ENCODE data around the gene LIMK1.

The LIMK1 gene

GRCh38 chr7:74056096-74056915, 27.3 kb upstream of the LIMK1 start:
- DNase-seq: no peak

GRCh38 chr7:74057216-74057925, 26.2 kb upstream of the LIMK1 start:
- DNase-seq: no peak

DNA sequence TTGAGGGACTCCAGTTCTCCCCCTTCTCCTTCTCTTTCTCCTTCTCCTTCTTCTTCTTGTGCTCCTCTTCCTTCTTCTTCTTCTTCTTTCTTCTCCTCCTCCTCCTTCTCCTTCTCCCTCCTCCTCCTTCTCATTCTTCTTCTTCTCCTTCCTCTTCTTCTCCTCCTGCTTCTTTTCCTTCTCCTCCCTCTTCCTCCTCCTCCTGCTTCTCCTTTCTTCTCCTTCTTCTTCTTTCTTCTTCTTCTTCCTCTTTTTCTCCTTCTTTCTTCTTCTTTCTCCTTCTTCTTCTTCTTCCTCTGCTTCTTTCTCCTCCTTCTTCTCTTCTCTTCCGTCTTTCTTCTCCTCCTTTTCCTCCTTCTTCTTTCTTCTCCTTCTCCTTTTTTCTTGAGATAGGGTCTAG, 25.6 kb upstream of the LIMK1 start:
- no peak for DNase-seq

- DNase-seq: no peak
Observed at GRCh38 chr7:74058486-74058885, 25.1 kb upstream of the LIMK1 start.

GRCh38 chr7:74059037-74059436, 24.6 kb upstream of the LIMK1 start:
- DNase-seq: no peak

DNA sequence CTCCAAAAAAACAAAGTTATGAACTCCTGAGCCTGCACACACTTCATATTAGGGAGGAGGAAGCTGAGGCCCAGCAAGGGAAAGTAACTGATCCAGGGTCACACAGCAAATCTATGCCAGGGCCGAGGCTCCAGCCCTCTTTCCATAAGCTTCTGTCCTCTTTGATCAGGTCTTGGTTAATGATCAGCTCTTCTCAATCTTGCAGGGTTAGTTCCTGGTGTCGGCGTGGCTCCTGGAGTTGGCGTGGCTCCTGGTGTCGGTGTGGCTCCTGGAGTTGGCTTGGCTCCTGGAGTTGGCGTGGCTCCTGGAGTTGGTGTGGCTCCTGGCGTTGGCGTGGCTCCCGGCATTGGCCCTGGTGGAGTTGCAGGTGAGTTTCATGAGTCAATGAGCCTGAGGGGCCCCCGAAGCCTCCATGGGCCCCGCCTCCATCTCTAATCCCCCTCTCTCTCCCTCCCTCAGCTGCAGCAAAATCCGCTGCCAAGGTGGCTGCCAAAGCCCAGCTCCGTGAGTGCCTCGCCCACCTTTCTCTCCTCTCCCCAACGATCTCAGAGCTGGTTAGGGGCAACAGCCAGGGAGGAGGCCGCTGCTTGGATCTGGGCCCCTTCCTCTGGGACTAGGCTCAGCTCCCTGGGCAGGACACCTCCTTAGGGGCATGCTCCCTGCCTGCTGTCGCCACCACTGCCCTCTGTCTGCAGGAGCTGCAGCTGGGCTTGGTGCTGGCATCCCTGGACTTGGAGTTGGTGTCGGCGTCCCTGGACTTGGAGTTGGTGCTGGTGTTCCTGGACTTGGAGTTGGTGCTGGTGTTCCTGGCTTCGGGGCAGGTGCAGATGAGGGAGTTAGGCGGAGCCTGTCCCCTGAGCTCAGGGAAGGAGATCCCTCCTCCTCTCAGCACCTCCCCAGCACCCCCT, 23.7 kb upstream of the LIMK1 start:
- DNase-seq: no peak

- peak; percentile 35 for DNase-seq
Observed at GRCh38 chr7:74061840-74062539, 21.6 kb upstream of the LIMK1 start.

DNA sequence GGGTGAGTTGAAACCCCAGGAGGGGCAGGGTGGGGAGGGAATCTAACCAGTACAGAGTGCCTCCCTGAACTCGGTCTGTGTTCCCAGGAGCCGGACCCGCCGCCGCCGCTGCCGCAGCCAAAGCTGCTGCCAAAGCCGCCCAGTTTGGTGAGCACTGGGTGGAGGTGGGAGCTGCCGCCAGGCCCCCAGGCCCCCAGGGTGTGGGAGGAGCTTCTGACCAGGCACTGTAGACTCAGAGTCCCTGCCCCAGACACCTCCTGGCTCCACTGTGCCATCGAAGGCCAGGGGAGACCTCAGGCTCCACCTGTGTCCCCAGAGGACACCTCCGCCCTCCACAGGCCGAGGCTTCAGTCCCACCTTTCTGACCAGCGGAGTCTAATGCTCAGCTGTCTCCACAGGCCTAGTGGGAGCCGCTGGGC, 20.4 kb upstream of the LIMK1 start:
- no peak for DNase-seq

- DNase-seq: no peak
Observed at GRCh38 chr7:74063646-74064045, 20.0 kb upstream of the LIMK1 start.

- no peak for DNase-seq
Observed at GRCh38 chr7:74064696-74065095, 18.9 kb upstream of the LIMK1 start.

DNA sequence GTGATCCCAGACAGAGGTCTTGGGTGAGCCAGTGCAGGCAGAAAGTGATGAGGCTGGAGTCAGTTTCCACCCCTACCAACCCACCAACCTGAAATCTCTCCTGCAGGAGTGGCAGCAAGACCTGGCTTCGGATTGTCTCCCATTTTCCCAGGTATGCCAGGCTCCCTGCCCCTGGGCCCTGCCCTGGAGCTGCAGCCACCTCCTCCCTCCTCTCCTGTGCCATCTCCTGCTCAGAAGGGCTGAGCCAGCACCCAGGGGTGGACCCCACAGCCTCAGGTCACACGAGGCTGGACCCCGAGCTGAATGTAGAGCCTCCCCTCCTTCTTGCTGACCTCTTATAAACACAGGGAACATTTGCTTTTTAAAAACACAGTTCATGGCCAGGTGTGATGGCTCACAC, 17.0 kb upstream of the LIMK1 start:
- DNase-seq: no peak

DNA sequence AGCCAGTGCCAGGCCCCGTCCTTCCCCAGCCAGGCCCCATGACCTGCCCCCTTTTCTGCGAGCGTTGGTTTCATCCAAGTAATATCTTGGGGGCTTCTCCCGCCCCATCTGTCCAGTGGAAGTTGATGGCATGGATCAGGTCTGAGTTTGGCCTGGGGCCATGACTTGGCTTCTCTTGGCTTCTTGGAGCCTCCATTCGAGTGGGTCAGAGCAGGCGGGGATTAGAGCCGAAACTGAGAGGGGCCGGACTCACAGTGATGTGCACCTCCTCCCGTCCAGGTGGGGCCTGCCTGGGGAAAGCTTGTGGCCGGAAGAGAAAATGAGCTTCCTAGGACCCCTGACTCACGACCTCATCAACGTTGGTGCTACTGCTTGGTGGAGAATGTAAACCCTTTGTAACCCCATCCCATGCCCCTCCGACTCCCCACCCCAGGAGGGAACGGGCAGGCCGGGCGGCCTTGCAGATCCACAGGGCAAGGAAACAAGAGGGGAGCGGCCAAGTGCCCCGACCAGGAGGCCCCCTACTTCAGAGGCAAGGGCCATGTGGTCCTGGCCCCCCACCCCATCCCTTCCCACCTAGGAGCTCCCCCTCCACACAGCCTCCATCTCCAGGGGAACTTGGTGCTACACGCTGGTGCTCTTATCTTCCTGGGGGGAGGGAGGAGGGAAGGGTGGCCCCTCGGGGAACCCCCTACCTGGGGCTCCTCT, 15.1 kb upstream of the LIMK1 start:
- no peak for DNase-seq

- no peak for DNase-seq
Observed at GRCh38 chr7:74069086-74069541, 14.5 kb upstream of the LIMK1 start.

DNA sequence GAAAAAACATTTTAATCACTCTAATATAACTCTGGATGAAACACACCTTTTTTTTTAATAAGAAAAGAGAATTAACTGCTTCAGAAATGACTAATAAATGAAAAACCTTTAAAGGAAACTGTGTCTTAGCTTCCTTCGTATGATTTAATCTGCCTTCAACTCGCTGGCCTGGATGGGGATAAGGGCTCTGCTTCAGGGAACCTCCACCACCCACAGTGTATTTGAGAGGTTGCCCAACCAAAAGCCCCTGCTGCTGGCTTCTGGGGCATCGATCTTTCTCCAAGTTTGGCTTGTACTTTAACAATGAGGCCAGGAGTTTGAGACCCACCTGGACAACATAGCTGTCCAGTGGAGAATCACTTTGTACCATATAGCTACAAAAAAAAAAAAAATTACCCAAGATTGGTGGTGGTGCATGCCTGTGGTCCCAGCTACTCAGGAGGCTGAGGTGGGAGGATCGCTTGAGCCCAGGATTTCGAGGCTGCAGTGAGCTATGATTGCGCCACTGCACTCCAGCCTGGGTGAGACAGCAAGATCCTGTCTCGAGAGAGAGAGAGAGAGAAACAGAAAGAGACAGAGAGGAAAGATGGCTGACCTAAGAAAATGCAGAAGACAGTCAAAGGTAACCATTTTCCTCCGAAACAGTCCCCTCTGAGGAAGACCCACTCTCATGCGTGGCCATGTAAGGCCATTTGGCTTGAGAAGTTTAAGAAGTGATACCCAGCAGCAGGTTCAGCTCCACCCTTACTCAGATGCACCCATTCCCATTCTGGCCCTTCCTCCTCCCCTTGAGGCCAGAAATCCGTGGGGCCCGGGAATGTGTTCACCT, 13.6 kb upstream of the LIMK1 start:
- no peak for DNase-seq

GRCh38 chr7:74070619-74070921, 13.0 kb upstream of the LIMK1 start:
- DNase-seq: no peak

DNA sequence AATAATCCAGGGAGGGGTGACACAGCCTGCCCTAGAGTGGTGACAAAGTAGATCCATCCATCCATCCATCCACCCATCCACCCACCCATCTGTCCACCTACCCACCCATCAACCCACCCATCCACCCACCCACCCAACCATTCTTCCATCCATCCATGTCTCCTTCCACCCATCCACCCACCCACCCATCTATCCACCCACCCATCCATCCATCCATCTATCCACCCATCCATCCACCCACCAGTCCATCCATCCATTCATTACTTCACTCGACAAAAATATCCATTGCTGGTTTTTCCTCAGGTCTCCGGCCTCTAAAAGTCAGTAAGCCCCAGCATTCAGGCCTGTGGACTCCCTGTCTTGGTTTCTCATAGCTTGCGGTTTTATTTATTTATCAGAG, 12.5 kb upstream of the LIMK1 start:
- no peak for DNase-seq

- DNase-seq: no peak
Observed at GRCh38 chr7:74074770-74075169, 8.8 kb upstream of the LIMK1 start.

DNA sequence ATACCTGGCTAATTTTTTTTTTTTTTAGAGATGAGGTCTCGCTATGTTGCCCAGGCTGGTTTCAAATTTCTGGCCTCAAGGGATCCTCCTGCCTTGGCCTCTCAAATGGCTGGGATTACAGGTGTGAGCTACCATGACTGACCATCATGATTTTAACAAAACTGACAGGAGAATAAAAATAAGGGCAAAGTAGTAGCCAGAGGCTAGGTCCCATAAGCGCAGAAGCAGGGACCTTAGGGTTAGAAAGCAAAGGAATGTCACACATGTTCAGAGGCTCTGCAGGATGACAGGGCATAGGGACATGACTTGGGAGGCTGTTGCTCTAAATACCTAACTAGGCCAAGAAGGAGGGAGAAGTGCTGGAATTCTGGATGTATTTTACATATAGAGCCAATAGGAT, 5.1 kb upstream of the LIMK1 start:
- no peak for DNase-seq

GRCh38 chr7:74082770-74083116, 861 bp upstream of the LIMK1 start:
- no peak for DNase-seq

GRCh38 chr7:74083928-74084721, 521 bp downstream of the LIMK1 start:
- no peak for DNase-seq
